NT2/D1 (cell line): ENCODE results near the gene ZNF664.

Experiments
- DNase-seq: peaks from one replicate; pipeline ENCODE4 v3.0.0-alpha.2; 2011; ENCODE audit warnings: low read depth, low spot score
- H3K27me3 ChIP-seq: 2 replicates; pipeline ENCODE4 v1.6.0; 2011; ENCODE audit warnings: mild to moderate bottlenecking; ENCODE audit not compliant: insufficient read length, insufficient read depth
- H3K36me3 ChIP-seq: 2 replicates; pipeline ENCODE4 v1.6.1; 2011; ENCODE audit warnings: mild to moderate bottlenecking, low read length, mixed read lengths; ENCODE audit not compliant: insufficient read depth, insufficient read length
- H3K4me1 ChIP-seq: 2 replicates; pipeline ENCODE4 v1.5.1; 2011; ENCODE audit not compliant: insufficient read depth, insufficient read length
- H3K4me3 ChIP-seq: 2 replicates; pipeline ENCODE4 v1.5.1; 2011; ENCODE audit warnings: low read depth; ENCODE audit not compliant: insufficient read length
- H3K9ac ChIP-seq: 2 replicates; pipeline ENCODE4 v1.6.0; 2011; ENCODE audit warnings: low read depth; ENCODE audit not compliant: insufficient read length
- H3K9me3 ChIP-seq: 2 replicates; pipeline ENCODE4 v1.5.1; 2011; ENCODE audit warnings: mild to moderate bottlenecking, low read length; ENCODE audit not compliant: insufficient read depth
- SUZ12 ChIP-seq: IDR thresholded peaks from 2 replicates; pipeline ENCODE4 v1.6.1; 2011; ENCODE audit not compliant: insufficient read length, insufficient read depth; ENCODE audit errors: extremely low read depth
- YY1 ChIP-seq: IDR thresholded peaks from 2 replicates; pipeline ENCODE4 v1.6.1; 2011; ENCODE audit not compliant: insufficient read length, insufficient read depth
- ZNF274 ChIP-seq: IDR thresholded peaks from 2 replicates; pipeline ENCODE4 v1.6.1; 2011; ENCODE audit warnings: mild to moderate bottlenecking, low read depth, low read length

The ZNF664 gene

GRCh38 chr12:124002654-124003053, 29.6 kb downstream of the ZNF664 start:
- Histone ChIP-seq H3K9me3 (no peaks in the 10 kb centered on the region), H3K4me3 (no peak overlapping the region), H3K27me3 (no peaks in the 10 kb centered on the region), H3K4me1 (peaks cover 3% of the 10 kb centered on the region), H3K9ac (no peak overlapping the region), H3K36me3 (peaks cover 62% of the 10 kb centered on the region)
- DNase-seq: no peak
- TF ChIP-seq YY1 (no peak), SUZ12 (no peak)

GRCh38 chr12:124004233-124004875, 31.3 kb downstream of the ZNF664 start:
- no peak for TF ChIP-seq YY1
- TF ChIP-seq ZNF274: no peak
- no peak for TF ChIP-seq SUZ12
- peaks cover 52% of the 10 kb centered on the region for H3K36me3 ChIP-seq
- DNase-seq: no peak
- H3K4me1 ChIP-seq: peaks cover 3% of the 10 kb centered on the region
- no peak overlapping the region for H3K9ac ChIP-seq
- no peaks in the 10 kb centered on the region for H3K9me3 ChIP-seq
- no peaks in the 10 kb centered on the region for H3K27me3 ChIP-seq
- no peak overlapping the region for H3K4me3 ChIP-seq

- Histone ChIP-seq H3K9ac (no peak overlapping the region), H3K36me3 (peaks cover 46% of the 10 kb centered on the region), H3K4me1 (peaks cover 3% of the 10 kb centered on the region), H3K27me3 (no peaks in the 10 kb centered on the region), H3K9me3 (no peaks in the 10 kb centered on the region), H3K4me3 (no peak overlapping the region)
- DNase-seq: no peak
- TF ChIP-seq ZNF274 (no peak), YY1 (no peak), SUZ12 (no peak)
These were observed 33.2 kb downstream of the ZNF664 start for GRCh38 chr12:124006085-124006845.

DNA sequence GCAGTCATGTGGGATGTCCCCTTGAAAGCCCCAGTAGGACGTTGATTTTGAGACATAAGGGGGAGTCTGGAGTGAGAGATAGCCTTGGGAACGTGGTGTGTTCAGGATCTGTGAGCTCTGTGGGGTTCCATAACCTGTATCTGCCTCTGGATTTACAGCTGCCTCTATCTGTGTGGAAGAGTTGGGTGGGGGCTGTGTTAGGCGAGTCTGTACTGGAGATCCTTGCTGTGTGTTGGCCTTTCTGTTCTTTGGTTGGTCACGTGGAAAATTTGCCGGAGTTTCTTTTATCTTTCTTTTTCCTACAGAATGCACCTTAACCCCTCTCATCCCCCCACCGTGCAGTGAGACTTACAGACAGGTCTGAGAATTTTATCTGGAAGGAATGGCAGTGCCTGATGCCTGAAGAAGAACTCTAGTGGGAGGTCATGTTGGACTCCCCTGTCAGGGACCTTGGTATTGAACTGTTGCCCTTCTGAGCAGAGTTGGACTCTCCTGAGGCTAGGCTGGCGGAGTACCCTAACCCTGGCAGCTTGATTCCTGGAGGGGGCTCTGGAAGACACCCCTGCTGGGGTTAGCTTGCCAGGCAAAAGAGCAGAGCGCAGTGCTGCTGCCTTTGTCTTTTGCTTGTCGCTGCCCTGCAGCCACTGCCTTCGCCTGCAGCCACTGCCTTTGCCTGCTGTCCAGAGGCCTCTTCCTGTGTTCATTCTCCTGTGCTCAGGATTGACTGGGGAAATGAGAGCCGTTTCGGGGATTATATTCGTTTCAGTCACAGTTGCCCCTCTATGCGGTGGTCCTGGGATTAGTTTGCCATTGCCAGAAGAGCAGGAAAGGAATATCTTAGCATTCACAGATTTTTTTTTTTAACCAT, 34.1 kb downstream of the ZNF664 start:
- Histone ChIP-seq H3K4me1 (peaks cover 3% of the 10 kb centered on the region), H3K9ac (no peak overlapping the region), H3K4me3 (no peak overlapping the region), H3K36me3 (peaks cover 46% of the 10 kb centered on the region), H3K9me3 (no peaks in the 10 kb centered on the region), H3K27me3 (no peaks in the 10 kb centered on the region)
- no peak for DNase-seq
- TF ChIP-seq ZNF274 (no peak), SUZ12 (no peak), YY1 (no peak)

GRCh38 chr12:124007826-124008570, 35.0 kb downstream of the ZNF664 start:
- Histone ChIP-seq H3K36me3 (peaks cover 50% of the 10 kb centered on the region), H3K27me3 (no peaks in the 10 kb centered on the region), H3K9me3 (no peaks in the 10 kb centered on the region), H3K4me3 (no peak overlapping the region), H3K9ac (no peak overlapping the region), H3K4me1 (peaks cover 3% of the 10 kb centered on the region)
- no peak for DNase-seq
- TF ChIP-seq ZNF274 (no peak), YY1 (no peak), SUZ12 (no peak)

- Histone ChIP-seq H3K4me1 (peaks cover 3% of the 10 kb centered on the region), H3K27me3 (no peaks in the 10 kb centered on the region), H3K9me3 (no peaks in the 10 kb centered on the region), H3K9ac (no peak overlapping the region), H3K36me3 (peaks cover 53% of the 10 kb centered on the region), H3K4me3 (no peak overlapping the region)
- DNase-seq: no peak
- TF ChIP-seq YY1 (no peak), ZNF274 (no peak), SUZ12 (no peak)
These were observed 35.6 kb downstream of the ZNF664 start for GRCh38 chr12:124008595-124008994.
